ENCODE results near the gene GOLGA7B. TPM values are rescaled to one million over a fixed set of nuclear protein-coding genes. Genes with fewer than 3 reads are reported as not detected.

The GOLGA7B gene
- total and polyA plus RNA-seq, 2 donors (not counting 3 experiments of a cell fraction or from before 2014, with no cell fraction given): 0.03 TPM; not detected in 1

- intact Hi-C loops (cut with micrococcal nuclease): no loop called here
- H3K4me2 ChIP-seq (ENCODE audit: insufficient read depth, low read length): no peak overlapping the region
- H3K79me2 ChIP-seq (ENCODE audit: control insufficient read depth, insufficient read depth, low read length): no peaks in the 10 kb centered on the region
- dilution Hi-C loops (cut with MboI; ENCODE audit: extremely low pct_ligation_motif_present, low sequenced_read_pairs): no loop called here
- no peak overlapping the region for H3K4me3 ChIP-seq (replicated peaks in 1 of 3; ENCODE audit: insufficient read depth in 1 of 3, low read depth in 1 of 3, low read length in 3 of 3)
- no TSS peak for BruUV-seq (replicated peaks)
- ChIA-PET CTCF (interaction anchor here (0.7 kb wide), 1 partner anchor 61 kb away, joined by 3 read pairs; no protein-coding TSS in a partner anchor), POLR2A (no interaction called here)
- H3K36me3 ChIP-seq (ENCODE audit: control insufficient read depth in 2 of 2, extremely low read depth in 1 of 2, insufficient read depth in 2 of 2, low read length in 2 of 2): no peaks in the 10 kb centered on the region
- peaks cover 2% of the 10 kb centered on the region for H3K4me1 ChIP-seq (ENCODE audit: control insufficient read depth, extremely low read depth, insufficient read depth, low read length)
- H4K20me1 ChIP-seq (replicated peaks; ENCODE audit: control insufficient read depth, extremely low read depth, insufficient read depth, low read length): no peaks in the 10 kb centered on the region
- FAIRE-seq (no peak), DNase-seq (ENCODE audit: low read depth, low spot score) (no peak)
- no peak overlapping the region for H3K27ac ChIP-seq (ENCODE audit: insufficient read depth, low read depth, low read length)
- no peak overlapping the region for H2AFZ ChIP-seq (ENCODE audit: low read depth, low read length)
- H3K27me3 ChIP-seq (ENCODE audit: control insufficient read depth in 2 of 2, insufficient read depth in 2 of 2, low read length in 2 of 2): peaks cover 7 to 17% of the 10 kb centered on the region in 2 experiments
- H3K9me1 ChIP-seq (replicated peaks; ENCODE audit: control insufficient read depth, extremely low read depth, insufficient read depth, low read length): no peaks in the 10 kb centered on the region
- no peak overlapping the region for H3K9ac ChIP-seq (replicated peaks; ENCODE audit: extremely low read depth, insufficient read depth, low read length)
- no peaks in the 10 kb centered on the region for H3K9me3 ChIP-seq (replicated peaks; ENCODE audit: control insufficient read depth, insufficient read depth, low read length)
- no peak for TF ChIP-seq EZH2 (IDR thresholded peaks at IDR 0.05; ENCODE audit: borderline replicate concordance, low read depth, low read length, severe bottlenecking)
Observed at GRCh38 chr10:97852840-97853405, 3.3 kb downstream of the GOLGA7B start.

- Histone ChIP-seq H3K9me3 (replicated peaks; ENCODE audit: control insufficient read depth, insufficient read depth, low read length) (no peaks in the 10 kb centered on the region), H3K4me2 (ENCODE audit: insufficient read depth, low read length) (no peak overlapping the region), H3K27ac (ENCODE audit: insufficient read depth, low read depth, low read length) (no peak overlapping the region), H3K9ac (replicated peaks; ENCODE audit: extremely low read depth, insufficient read depth, low read length) (no peak overlapping the region), H3K27me3 (ENCODE audit: control insufficient read depth in 2 of 2, insufficient read depth in 2 of 2, low read length in 2 of 2) (peaks cover 3 to 14% of the 10 kb centered on the region in 2 experiments), H3K4me3 (replicated peaks in 1 of 3; ENCODE audit: insufficient read depth in 1 of 3, low read depth in 1 of 3, low read length in 3 of 3) (no peak overlapping the region), H4K20me1 (replicated peaks; ENCODE audit: control insufficient read depth, extremely low read depth, insufficient read depth, low read length) (no peaks in the 10 kb centered on the region), H3K36me3 (ENCODE audit: control insufficient read depth in 2 of 2, extremely low read depth in 1 of 2, insufficient read depth in 2 of 2, low read length in 2 of 2) (no peaks in the 10 kb centered on the region), H3K9me1 (replicated peaks; ENCODE audit: control insufficient read depth, extremely low read depth, insufficient read depth, low read length) (no peaks in the 10 kb centered on the region), H3K79me2 (ENCODE audit: control insufficient read depth, insufficient read depth, low read length) (no peaks in the 10 kb centered on the region), H2AFZ (ENCODE audit: low read depth, low read length) (no peak overlapping the region), H3K4me1 (ENCODE audit: control insufficient read depth, extremely low read depth, insufficient read depth, low read length) (no peaks in the 10 kb centered on the region)
- DNase-seq (ENCODE audit: low read depth, low spot score): no peak
- no peak for FAIRE-seq
- intact Hi-C loops (cut with micrococcal nuclease): no loop called here
- dilution Hi-C loops (cut with MboI; ENCODE audit: extremely low pct_ligation_motif_present, low sequenced_read_pairs): no loop called here
- POLR2A ChIA-PET: no interaction called here
- TF ChIP-seq POLR2AphosphoS5 (IDR thresholded peaks at IDR 0.05; ENCODE audit: insufficient read depth, low read depth, low read length): no peak
- TF ChIP-seq CTCF (IDR thresholded peaks at IDR 0.05; ENCODE audit: extremely low read depth in 1 of 2, insufficient read depth in 1 of 2, low read depth in 1 of 2, low read length in 2 of 2): no peak
- no peak for TF ChIP-seq GATA2 (IDR thresholded peaks at IDR 0.05; ENCODE audit: insufficient read depth, insufficient read length, low read depth, low read length)
- TF ChIP-seq FOS (IDR thresholded peaks at IDR 0.05; ENCODE audit: borderline replicate concordance, insufficient read depth, low read length): no peak
- no peak for TF ChIP-seq EZH2 (IDR thresholded peaks at IDR 0.05; ENCODE audit: borderline replicate concordance, low read depth, low read length, severe bottlenecking)
- no peak for TF ChIP-seq MYC (IDR thresholded peaks at IDR 0.05; ENCODE audit: low read depth, low read length)
- no peak for TF ChIP-seq POLR2A (IDR thresholded peaks at IDR 0.05; ENCODE audit: low read depth, low read length)
- no peak for TF ChIP-seq MAX (IDR thresholded peaks at IDR 0.05; ENCODE audit: insufficient read depth, insufficient read length)
- TF ChIP-seq JUN (IDR thresholded peaks at IDR 0.05; ENCODE audit: borderline replicate concordance, insufficient read depth, insufficient read length, low read depth): no peak
- BruUV-seq (replicated peaks): no TSS peak
- CTCF ChIA-PET: no interaction called here
Observed at GRCh38 chr10:97854743-97855142, 5.1 kb downstream of the GOLGA7B start.
